GM19328 (cell line): ENCODE measurements around the gene MCC.

ENCODE experiments used
- ATAC-seq: cut with Tn5 transposase; IDR thresholded peaks from one replicate; pipeline ENCODE4 v1.9.1; 2021; ENCODE audit warnings: mild to moderate bottlenecking, moderate library complexity; ENCODE audit not compliant: unreplicated experiment

The MCC gene

GRCh38 chr5:113124265-113124664 lies 364.0 kb downstream of the MCC start:
- ATAC-seq: no peak

GRCh38 chr5:113123618-113124017 lies 364.6 kb downstream of the MCC start:
- no peak for ATAC-seq

DNA sequence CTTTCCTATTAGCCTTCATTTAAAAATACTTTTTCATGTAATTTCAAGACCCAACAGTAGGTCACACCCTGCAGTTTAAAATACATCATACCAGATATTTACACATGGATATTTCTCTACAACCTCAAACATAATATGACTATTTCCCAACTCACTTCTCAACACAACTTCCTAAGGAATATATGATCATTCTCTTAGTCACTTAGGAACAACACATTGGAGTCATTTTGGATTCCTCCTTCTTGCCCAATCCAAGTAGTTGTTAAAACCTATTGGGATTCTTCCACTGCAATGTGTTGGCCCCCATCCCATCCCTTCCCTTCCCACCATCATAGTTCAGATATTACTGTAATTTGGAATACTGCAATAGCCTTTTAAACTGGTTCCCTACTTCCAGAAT lies 366.2 kb downstream of the MCC start:
- ATAC-seq: no peak

- ATAC-seq: no peak
Measured at GRCh38 chr5:113119246-113119924, 368.9 kb downstream of the MCC start.

GRCh38 chr5:113118765-113119164 lies 369.5 kb downstream of the MCC start:
- ATAC-seq: no peak

DNA sequence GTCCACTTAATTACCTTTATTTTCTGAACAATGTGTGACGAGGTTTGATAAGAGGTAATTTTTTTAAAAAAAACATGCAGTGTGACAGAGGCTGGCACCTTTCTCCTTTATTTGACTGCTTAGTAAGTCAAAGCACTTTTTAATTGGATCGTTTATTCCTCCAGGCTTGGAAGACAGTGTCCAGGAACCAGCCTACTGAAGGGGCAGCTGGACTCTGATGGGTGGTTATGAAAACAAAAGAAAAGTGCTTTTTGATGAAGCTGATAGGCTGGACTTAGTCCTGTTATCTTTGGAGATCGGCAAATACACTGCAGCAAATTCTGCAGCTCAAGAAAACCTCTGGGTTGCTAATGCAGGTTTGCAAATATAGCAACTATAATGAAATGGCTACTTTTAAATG lies 370.0 kb downstream of the MCC start:
- no peak for ATAC-seq

DNA sequence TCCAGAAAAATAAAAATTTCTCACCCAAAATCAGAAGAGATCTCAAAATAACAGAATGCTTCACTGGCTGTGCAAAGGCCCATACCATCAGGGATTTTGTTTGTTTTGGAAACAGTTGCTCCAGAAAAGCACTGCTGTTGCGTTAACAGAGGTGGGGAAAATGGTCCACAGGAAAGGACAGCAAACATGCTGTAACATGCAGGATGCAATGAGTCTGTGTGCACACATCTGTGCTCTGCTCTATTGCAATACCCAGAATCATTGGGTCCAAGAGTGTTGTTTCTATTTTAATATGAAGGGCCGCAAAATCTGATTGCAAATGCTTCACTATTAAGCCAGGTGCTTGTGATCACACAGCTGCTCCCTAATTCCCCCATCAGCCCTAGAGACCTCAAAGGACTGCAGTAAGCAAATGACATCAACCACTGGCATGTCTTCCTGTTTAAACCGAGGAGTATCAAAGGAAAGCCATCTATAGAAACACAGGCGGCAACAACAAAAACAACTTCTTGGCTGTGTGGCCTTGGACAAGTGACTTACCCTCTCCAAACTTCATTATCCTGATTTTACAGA lies 370.6 kb downstream of the MCC start:
- no peak for ATAC-seq

DNA sequence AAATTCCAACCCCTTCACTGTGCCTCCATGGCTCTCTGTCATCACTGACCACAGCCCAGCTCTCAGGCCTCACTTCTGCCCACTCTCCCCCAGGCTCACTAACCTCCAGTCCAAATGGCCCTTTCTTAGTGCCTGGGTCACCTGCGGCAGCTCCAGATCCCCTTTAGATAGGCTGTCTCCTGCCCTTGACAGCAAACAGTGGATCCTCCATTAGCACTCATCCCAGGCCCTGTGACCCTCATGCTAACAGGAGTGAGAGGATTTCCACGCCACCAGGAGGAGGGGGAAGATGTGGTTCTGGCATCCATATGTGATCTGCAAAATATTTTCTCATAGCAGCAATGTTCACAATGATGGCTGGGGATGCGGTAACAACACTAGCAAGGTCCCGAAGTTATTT lies 372.3 kb downstream of the MCC start:
- no peak for ATAC-seq

- no peak for ATAC-seq
Measured at GRCh38 chr5:113115061-113115460, 373.2 kb downstream of the MCC start.

- no peak for ATAC-seq
Measured at GRCh38 chr5:113114559-113114958, 373.7 kb downstream of the MCC start.

- no peak for ATAC-seq
Measured at GRCh38 chr5:113112435-113112834, 375.8 kb downstream of the MCC start.

- no peak for ATAC-seq
Measured at GRCh38 chr5:113110117-113110516, 378.1 kb downstream of the MCC start.

GRCh38 chr5:113109344-113109743 lies 378.9 kb downstream of the MCC start:
- no peak for ATAC-seq

DNA sequence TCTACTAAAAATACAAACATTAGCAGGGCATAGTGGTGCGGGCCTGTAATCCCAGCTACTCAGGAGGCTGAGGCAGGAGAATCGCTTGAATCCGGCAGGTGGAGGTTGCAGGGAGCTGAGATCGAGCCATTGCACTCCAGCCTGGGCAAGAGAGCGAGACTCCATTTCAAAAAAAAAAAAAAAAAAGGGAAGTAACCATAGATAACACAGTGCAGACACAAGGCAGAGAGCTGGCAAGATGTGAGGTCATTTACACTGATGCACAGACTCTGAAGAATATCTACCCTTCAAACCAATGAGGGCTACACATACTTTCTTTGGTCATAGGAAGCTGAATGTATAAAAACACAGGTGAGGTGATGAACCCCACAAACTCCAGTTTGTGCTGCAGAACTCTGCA lies 379.8 kb downstream of the MCC start:
- no peak for ATAC-seq

- ATAC-seq: no peak
Measured at GRCh38 chr5:113106821-113107220, 381.4 kb downstream of the MCC start.

DNA sequence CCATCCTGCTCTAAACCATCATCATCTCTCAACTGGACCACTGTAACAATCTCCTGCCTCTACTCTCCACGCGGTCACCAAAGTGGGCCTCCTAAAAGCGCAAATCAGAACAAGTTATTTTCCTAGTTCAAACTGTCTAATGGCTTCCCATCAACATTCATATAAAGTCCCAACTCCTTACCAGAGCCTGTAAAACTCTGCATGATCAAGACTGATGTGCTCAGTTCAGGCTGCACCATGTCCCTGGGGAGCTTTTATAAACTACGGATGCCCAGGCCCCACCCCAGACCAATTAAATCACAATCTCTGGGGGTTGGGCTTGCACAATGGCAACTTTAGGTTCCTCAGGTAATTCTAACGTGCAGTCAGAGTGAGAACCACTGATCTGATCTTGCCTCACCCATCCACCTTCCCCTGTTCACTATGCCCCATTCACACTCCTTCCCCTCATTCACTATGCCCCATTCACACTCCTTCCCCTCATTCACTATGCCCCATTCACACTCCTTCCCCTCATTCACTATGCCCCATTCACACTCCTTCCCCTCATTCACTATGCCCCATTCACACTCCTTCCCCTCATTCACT lies 382.5 kb downstream of the MCC start:
- ATAC-seq: no peak

GRCh38 chr5:113103330-113103729 lies 384.9 kb downstream of the MCC start:
- no peak for ATAC-seq

DNA sequence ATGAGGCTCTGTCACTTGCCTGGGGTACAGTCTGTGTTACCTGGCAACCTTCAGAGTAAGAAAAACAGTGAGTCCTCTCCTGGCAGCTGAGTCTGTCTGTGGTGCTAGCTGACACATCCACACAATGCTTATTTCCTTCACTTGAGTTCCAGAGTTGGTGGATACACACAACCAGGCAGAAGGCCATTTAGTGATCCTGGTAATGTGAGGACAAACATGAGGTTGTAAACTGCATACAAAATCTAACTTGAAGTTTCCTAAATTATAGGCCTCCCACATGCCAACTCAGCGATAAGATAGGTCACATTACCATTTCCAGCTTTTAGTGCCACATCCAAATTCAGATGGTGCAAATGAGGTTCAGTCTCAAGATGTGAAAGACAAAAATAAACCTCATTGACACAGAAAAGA lies 386.1 kb downstream of the MCC start:
- no peak for ATAC-seq

- no peak for ATAC-seq
Measured at GRCh38 chr5:113100981-113101380, 387.3 kb downstream of the MCC start.

DNA sequence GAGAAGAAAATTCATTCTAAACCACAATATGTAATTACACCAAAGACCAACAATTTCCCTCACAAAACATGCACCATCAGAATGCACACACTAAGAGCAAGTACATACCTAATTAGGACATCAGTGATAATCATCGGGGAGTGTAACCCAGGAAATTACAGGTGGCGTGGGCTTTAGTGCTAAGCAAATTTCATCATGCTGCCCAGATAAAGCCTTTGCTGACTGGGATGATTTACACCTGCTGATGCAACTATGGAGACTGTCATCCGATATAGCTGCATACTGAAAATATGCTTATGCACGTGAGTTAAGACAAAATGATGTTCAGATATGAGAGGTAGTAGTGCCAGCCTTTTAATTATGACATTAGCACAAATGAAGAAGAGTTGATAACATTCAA lies 388.4 kb downstream of the MCC start:
- no peak for ATAC-seq

- no peak for ATAC-seq
Measured at GRCh38 chr5:113098378-113098777, 389.9 kb downstream of the MCC start.

DNA sequence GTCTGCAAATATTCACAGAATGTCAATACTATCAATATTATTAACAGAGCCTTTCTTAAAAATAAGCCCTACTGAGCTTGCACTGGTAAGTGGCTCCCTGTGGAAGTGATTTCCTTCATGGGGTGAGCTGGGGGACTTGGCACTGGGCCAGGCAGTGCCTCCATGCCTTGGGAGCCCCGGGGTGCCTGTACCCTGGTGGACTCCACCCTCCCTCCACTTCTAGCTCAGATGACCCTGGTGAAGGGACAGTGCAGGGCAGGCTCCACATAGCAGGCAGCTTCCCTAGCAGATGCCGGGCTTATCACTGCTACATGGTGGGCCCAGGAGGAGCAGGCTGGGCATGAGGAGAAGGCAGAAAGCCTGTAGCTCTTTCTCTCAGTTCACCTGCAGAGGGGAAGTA lies 392.4 kb downstream of the MCC start:
- no peak for ATAC-seq

DNA sequence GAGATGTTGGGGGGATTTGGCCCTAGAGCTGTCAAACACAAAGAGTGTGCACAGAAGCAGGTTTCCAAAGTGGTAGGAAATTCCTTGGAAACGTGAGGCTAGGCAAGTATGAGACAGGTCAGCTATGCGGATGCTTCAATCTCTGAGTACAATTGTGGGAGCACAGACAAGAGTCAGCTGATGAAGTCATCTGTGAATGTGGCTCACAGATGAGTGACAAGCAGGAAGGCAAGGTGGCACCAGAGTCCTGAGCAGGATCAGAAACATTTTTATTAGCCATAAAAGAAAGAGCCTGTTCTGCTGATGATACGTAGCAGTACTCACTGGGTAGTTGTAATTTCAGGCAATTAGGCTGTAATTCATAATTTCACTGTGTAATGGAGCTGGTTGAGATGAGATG lies 394.7 kb downstream of the MCC start:
- no peak for ATAC-seq
